Endothelial cell of umbilical vein (primary cell): ENCODE data around the gene WDR37. TPM values are rescaled to one million over a fixed set of nuclear protein-coding genes. Genes with fewer than 3 reads are reported as not detected.

ENCODE experiments used
- BruUV-seq: library from RNA; stranded (reverse); fragments of 400-500 nt; replicated peaks from 2 replicates; lab custom pipeline; 2021; lab: Mats Ljungman, UMichigan
- CTCF ChIA-PET: fragments of 300-600, 350-600 bp; sonication (Branson Sonifier 250); formaldehyde crosslinking; loops from one replicate; lab custom pipeline; 2021; ENCODE audit warnings: antibody characterized with exemption, inconsistent platforms; lab: Charles Lee
- POLR2A ChIA-PET: fragments of 300-600, 350-600 bp; sonication (Branson Sonifier 250); formaldehyde crosslinking; loops from one replicate; lab custom pipeline; 2021; ENCODE audit warnings: antibody characterized with exemption, inconsistent platforms; lab: Charles Lee
- DNase-seq: peaks from one replicate; pipeline ENCODE4 v3.0.0-alpha.2; 2011; ENCODE audit warnings: low read depth, low spot score
- FAIRE-seq: peaks from 2 replicates; lab custom pipeline; 2011; peaks lifted over from hg19 to GRCh38; lab: Jason Lieb, UNC
- H2AFZ ChIP-seq: 2 replicates; pipeline ENCODE4 v1.6.0; 2012; ENCODE audit warnings: low read depth, low read length, control low read depth, inconsistent platforms
- H3K27ac ChIP-seq: 2 replicates; pipeline ENCODE4 v1.5.1; 2011; ENCODE audit warnings: low read depth, mild to moderate bottlenecking, control low read depth, low read length, moderate library complexity; ENCODE audit not compliant: insufficient read depth
- H3K27me3 ChIP-seq, 2 experiments: 2 replicates each; pipeline versions ENCODE4 v1.6.0 to v1.6.1; 2011; ENCODE audit warnings: low read length in 2 of 2, mixed read lengths in 1 of 2; ENCODE audit not compliant: control insufficient read depth in 2 of 2, insufficient read depth in 2 of 2
- H3K36me3 ChIP-seq, 2 experiments: 2 replicates in 1 of 2; 3 replicates in 1 of 2; pipeline ENCODE4 v1.5.1; 2011; ENCODE audit warnings: low read length in 2 of 2, mild to moderate bottlenecking in 1 of 2, moderate library complexity in 1 of 2; ENCODE audit not compliant: control insufficient read depth in 2 of 2, insufficient read depth in 2 of 2; ENCODE audit errors: extremely low read depth in 1 of 2
- H3K4me1 ChIP-seq: 3 replicates; pipeline ENCODE4 v1.5.1; 2011; ENCODE audit warnings: mild to moderate bottlenecking, low read length; ENCODE audit not compliant: control insufficient read depth, insufficient read depth; ENCODE audit errors: extremely low read depth
- H3K4me2 ChIP-seq: 2 replicates; pipeline ENCODE4 v1.6.1; 2011; ENCODE audit warnings: low read length, control low read depth, mixed read lengths; ENCODE audit not compliant: insufficient read depth
- H3K4me3 ChIP-seq, 3 experiments: fragments of 200-600 bp in 1 of 3; sonication (generic), shearing (Covaris generic) in 1 of 3; replicated peaks in 1 of 3; 2 replicates each; pipeline ENCODE4 v1.5.1; 2011 to 2016; ENCODE audit warnings: control low read depth in 3 of 3, low read length in 3 of 3, mild to moderate bottlenecking in 2 of 3, inconsistent platforms in 1 of 3, low read depth in 1 of 3, moderate library complexity in 1 of 3; ENCODE audit not compliant: insufficient read depth in 1 of 3
- H3K79me2 ChIP-seq: 2 replicates; pipeline ENCODE4 v1.6.0; 2012; ENCODE audit warnings: low read length, inconsistent platforms; ENCODE audit not compliant: control insufficient read depth, insufficient read depth
- H3K9ac ChIP-seq: replicated peaks from 2 replicates; pipeline ENCODE3; 2011; ENCODE audit warnings: low read length, control low read depth; ENCODE audit not compliant: insufficient read depth; ENCODE audit errors: extremely low read depth
- H3K9me1 ChIP-seq: replicated peaks from 3 replicates; pipeline ENCODE4 v1.6.0; 2011; ENCODE audit warnings: mild to moderate bottlenecking, low read length; ENCODE audit not compliant: control insufficient read depth, insufficient read depth; ENCODE audit errors: extremely low read depth
- H3K9me3 ChIP-seq: replicated peaks from 2 replicates; pipeline ENCODE4 v1.5.1; 2012; ENCODE audit warnings: low read length, inconsistent platforms; ENCODE audit not compliant: control insufficient read depth, insufficient read depth
- H4K20me1 ChIP-seq: replicated peaks from 2 replicates; pipeline ENCODE3; 2011; ENCODE audit warnings: mild to moderate bottlenecking, low read length; ENCODE audit not compliant: control insufficient read depth, insufficient read depth; ENCODE audit errors: extremely low read depth
- EZH2 ChIP-seq: IDR thresholded peaks from 2 replicates; pipeline ENCODE4 v1.6.1; 2012; ENCODE audit warnings: borderline replicate concordance, low read depth, mild to moderate bottlenecking, moderate library complexity, low read length, inconsistent platforms; ENCODE audit not compliant: severe bottlenecking
- FOS ChIP-seq: IDR thresholded peaks from 2 replicates; pipeline ENCODE4 v1.6.1; 2011; ENCODE audit warnings: mild to moderate bottlenecking, low read length, moderate library complexity, borderline replicate concordance; ENCODE audit not compliant: insufficient read depth
- GATA2 ChIP-seq: IDR thresholded peaks from 2 replicates; pipeline ENCODE4 v1.7.0; 2011; ENCODE audit warnings: low read depth, mild to moderate bottlenecking, moderate library complexity, mixed read lengths, low read length; ENCODE audit not compliant: insufficient read length, insufficient read depth
- JUN ChIP-seq: IDR thresholded peaks from 2 replicates; pipeline ENCODE4 v1.6.1; 2011; ENCODE audit warnings: borderline replicate concordance, low read depth; ENCODE audit not compliant: insufficient read length, insufficient read depth
- MYC ChIP-seq: IDR thresholded peaks from one replicate; pipeline ENCODE4 v1.6.1; 2011; ENCODE audit warnings: mild to moderate bottlenecking, low read depth, low read length
- POLR2A ChIP-seq: IDR thresholded peaks from 2 replicates; pipeline ENCODE4 v1.6.1; 2012; ENCODE audit warnings: low read depth, mild to moderate bottlenecking, control low read depth, low read length
- POLR2AphosphoS5 ChIP-seq: IDR thresholded peaks from 2 replicates; pipeline ENCODE4 v1.6.1; 2012; ENCODE audit warnings: low read depth, mild to moderate bottlenecking, control low read depth, low read length, moderate library complexity; ENCODE audit not compliant: insufficient read depth
- dilution Hi-C: fragments of 300-500 bp; cut with MboI; formaldehyde crosslinking; loops from one replicate; pipeline ENCODE4 v1.15.0; 2019; ENCODE audit warnings: low sequenced_read_pairs; ENCODE audit not compliant: extremely low pct_ligation_motif_present
- intact Hi-C: fragments of 100-400 bp; cut with micrococcal nuclease; formaldehyde crosslinking; loops from one replicate; pipeline ENCODE4 v1.10.0; 2022
- polyA plus RNA-seq, 4 experiments: library from polyadenylated mRNA; depleted of rRNA in 3 of 4; stranded (reverse) in 3 of 4; unstranded in 1 of 4; fragments of >200 nt; gene quantifications; 2 replicates each; pipeline versions ENCODE4 v1.2.1 to v1.2.3, GENCODE V29; 2011 to 2012; ENCODE audit warnings: missing spikeins in 1 of 4
- total RNA-seq: library from RNA; stranded (reverse); gene quantifications from 2 replicates; pipeline ENCODE4 v1.2.3, GENCODE V29; 2021
- TF ChIP-seq, protein P1 (sequence below), 2 donors: IDR thresholded peaks; 1 replicate in 1 of 2; 2 replicates in 1 of 2; pipeline ENCODE4 v1.5.1; 2011; ENCODE audit warnings: low read length in 2 of 2, mild to moderate bottlenecking in 2 of 2, moderate library complexity in 2 of 2, control low read depth in 1 of 2, inconsistent platforms in 1 of 2, low read depth in 1 of 2; ENCODE audit not compliant: insufficient read depth in 1 of 2; ENCODE audit errors: extremely low read depth in 1 of 2
- TF ChIP-seq, protein P2 (sequence below): IDR thresholded peaks from 2 replicates; pipeline ENCODE4 v1.6.1; 2011; ENCODE audit not compliant: insufficient read depth, insufficient read length

The WDR37 gene
- total and polyA plus RNA-seq, 2 donors (not counting 3 experiments of a cell fraction or from before 2014, with no cell fraction given): 21.7 to 25.5 TPM

DNA sequence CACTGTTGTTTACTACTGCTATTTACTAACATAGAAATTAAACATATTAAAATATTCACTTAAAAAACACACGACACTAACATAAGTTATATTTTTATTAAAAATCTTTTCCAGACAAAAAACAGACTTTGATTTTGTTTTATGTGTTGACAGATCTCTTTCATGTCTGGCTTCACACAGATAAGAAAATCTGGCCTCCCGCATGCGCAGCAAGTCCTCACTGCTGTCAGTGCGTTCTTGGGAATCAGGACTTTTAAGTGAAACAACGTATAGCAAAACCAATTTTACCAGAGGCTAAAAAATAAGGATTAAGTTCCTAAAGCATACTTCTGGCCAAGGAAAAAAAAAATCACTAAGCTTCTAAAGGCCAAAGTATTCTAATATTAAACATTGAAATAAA is 6.0 kb upstream of the WDR37 start:
- BruUV-seq: no TSS peak
- Histone ChIP-seq H3K79me2 (peaks cover 72% of the 10 kb centered on the region), H3K9me3 (no peaks in the 10 kb centered on the region), H3K36me3 (peaks cover 0 to 4% of the 10 kb centered on the region in 2 experiments), H3K4me1 (peaks cover 33% of the 10 kb centered on the region), H2AFZ (no peak overlapping the region), H3K9ac (peak overlapping the region; percentile 88), H3K9me1 (no peaks in the 10 kb centered on the region), H4K20me1 (no peaks in the 10 kb centered on the region), H3K4me3 (peak overlapping the region; percentile 60 to 96 (median 86)), H3K27me3 (no peaks in the 10 kb centered on the region), H3K27ac (peak overlapping the region; percentile 74), H3K4me2 (peak overlapping the region; percentile 96)
- dilution Hi-C loops: no loop called here
- intact Hi-C loops: no loop called here
- FAIRE-seq (no peak), DNase-seq (peak; percentile 53)
- POLR2A ChIA-PET: no interaction called here
- CTCF ChIA-PET: interaction anchor here (0.6 to 2.0 kb wide), 5 partner anchors 12 to 60 kb away, joined by 3 to 12 read pairs (median 4); no protein-coding TSS in a partner anchor
- TF ChIP-seq POLR2AphosphoS5 (no peak), FOS (no peak), MYC (no peak), POLR2A (no peak)
- TF ChIP-seq, protein P1, sequence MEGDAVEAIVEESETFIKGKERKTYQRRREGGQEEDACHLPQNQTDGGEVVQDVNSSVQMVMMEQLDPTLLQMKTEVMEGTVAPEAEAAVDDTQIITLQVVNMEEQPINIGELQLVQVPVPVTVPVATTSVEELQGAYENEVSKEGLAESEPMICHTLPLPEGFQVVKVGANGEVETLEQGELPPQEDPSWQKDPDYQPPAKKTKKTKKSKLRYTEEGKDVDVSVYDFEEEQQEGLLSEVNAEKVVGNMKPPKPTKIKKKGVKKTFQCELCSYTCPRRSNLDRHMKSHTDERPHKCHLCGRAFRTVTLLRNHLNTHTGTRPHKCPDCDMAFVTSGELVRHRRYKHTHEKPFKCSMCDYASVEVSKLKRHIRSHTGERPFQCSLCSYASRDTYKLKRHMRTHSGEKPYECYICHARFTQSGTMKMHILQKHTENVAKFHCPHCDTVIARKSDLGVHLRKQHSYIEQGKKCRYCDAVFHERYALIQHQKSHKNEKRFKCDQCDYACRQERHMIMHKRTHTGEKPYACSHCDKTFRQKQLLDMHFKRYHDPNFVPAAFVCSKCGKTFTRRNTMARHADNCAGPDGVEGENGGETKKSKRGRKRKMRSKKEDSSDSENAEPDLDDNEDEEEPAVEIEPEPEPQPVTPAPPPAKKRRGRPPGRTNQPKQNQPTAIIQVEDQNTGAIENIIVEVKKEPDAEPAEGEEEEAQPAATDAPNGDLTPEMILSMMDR (IDR thresholded peaks at IDR 0.05; ENCODE audit: extremely low read depth in 1 of 2, insufficient read depth in 1 of 2, low read depth in 1 of 2, low read length in 2 of 2): no peak

DNA sequence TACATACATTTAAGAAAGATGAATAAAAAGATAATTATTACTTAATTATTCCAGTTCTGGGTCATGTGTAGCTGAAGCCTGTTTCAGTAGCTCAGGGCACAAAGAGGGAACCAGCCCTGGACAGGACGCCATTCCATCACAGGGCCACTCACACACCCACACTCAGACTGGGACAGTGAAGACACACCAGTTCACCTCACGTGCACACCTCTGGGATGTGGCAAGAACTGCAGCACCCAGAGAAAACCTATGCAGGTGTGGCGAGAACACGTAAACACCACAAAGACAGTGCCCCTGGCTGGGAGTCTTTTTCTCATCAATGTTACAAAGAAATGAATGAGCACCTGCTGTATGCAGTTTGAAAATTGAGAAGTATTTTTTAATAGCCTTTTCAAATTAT is 5.6 kb upstream of the WDR37 start:
- Histone ChIP-seq H3K9me1 (no peaks in the 10 kb centered on the region), H3K36me3 (peaks cover 0 to 4% of the 10 kb centered on the region in 2 experiments), H3K27ac (no peak overlapping the region), H3K4me2 (peak overlapping the region; percentile 96), H3K9ac (peak overlapping the region; percentile 88), H2AFZ (no peak overlapping the region), H3K79me2 (peaks cover 72% of the 10 kb centered on the region), H3K27me3 (no peaks in the 10 kb centered on the region), H3K4me1 (peaks cover 33% of the 10 kb centered on the region), H3K4me3 (peak overlapping the region in 2 of 3 experiments; percentile 86 to 96), H3K9me3 (no peaks in the 10 kb centered on the region), H4K20me1 (no peaks in the 10 kb centered on the region)
- DNase-seq: no peak
- intact Hi-C loops (no loop called here), dilution Hi-C loops (no loop called here)
- POLR2A ChIA-PET: no interaction called here
- TF ChIP-seq POLR2AphosphoS5 (no peak), EZH2 (no peak), JUN (no peak), MYC (no peak), GATA2 (no peak), POLR2A (no peak), FOS (no peak)
- TF ChIP-seq, protein P1 (IDR thresholded peaks at IDR 0.05; ENCODE audit: extremely low read depth in 1 of 2, insufficient read depth in 1 of 2, low read depth in 1 of 2, low read length in 2 of 2): no peak
- TF ChIP-seq, protein P2, sequence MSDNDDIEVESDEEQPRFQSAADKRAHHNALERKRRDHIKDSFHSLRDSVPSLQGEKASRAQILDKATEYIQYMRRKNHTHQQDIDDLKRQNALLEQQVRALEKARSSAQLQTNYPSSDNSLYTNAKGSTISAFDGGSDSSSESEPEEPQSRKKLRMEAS: no peak
- FAIRE-seq: no peak
- no TSS peak for BruUV-seq
- CTCF ChIA-PET: interaction anchor here (1.7 kb wide), 1 partner anchor 12 kb away, joined by 6 read pairs; no protein-coding TSS in a partner anchor
